ENCODE results near the gene HDAC9.

HDAC9 gene

GRCh38 chr7:18753972-18754610, 258.5 kb downstream of the HDAC9 start:
- no peak for DNase-seq

- DNase-seq: no peak
These were observed 259.2 kb downstream of the HDAC9 start for GRCh38 chr7:18754766-18755165.

GRCh38 chr7:18755793-18756192, 260.2 kb downstream of the HDAC9 start:
- no peak for DNase-seq

- no peak for DNase-seq
These were observed 261.0 kb downstream of the HDAC9 start for GRCh38 chr7:18756378-18757050.

GRCh38 chr7:18760046-18760445, 264.5 kb downstream of the HDAC9 start:
- DNase-seq: no peak

- no peak for DNase-seq
These were observed 265.3 kb downstream of the HDAC9 start for GRCh38 chr7:18760631-18761445.

- no peak for DNase-seq
These were observed 266.6 kb downstream of the HDAC9 start for GRCh38 chr7:18762189-18762588.

- DNase-seq: no peak
These were observed 272.7 kb downstream of the HDAC9 start for GRCh38 chr7:18768256-18768655.

- DNase-seq: no peak
These were observed 274.7 kb downstream of the HDAC9 start for GRCh38 chr7:18770154-18770811.

- no peak for DNase-seq
These were observed 275.3 kb downstream of the HDAC9 start for GRCh38 chr7:18770822-18771221.

GRCh38 chr7:18771834-18772566, 276.5 kb downstream of the HDAC9 start:
- DNase-seq: no peak

- no peak for DNase-seq
These were observed 277.0 kb downstream of the HDAC9 start for GRCh38 chr7:18772567-18772965.

GRCh38 chr7:18777314-18777713, 281.8 kb downstream of the HDAC9 start:
- no peak for DNase-seq

GRCh38 chr7:18778594-18778993, 283.0 kb downstream of the HDAC9 start:
- no peak for DNase-seq

- DNase-seq: no peak
These were observed 284.7 kb downstream of the HDAC9 start for GRCh38 chr7:18780266-18780665.

GRCh38 chr7:18780938-18781337, 285.4 kb downstream of the HDAC9 start:
- DNase-seq: no peak

- no peak for DNase-seq
These were observed 290.7 kb downstream of the HDAC9 start for GRCh38 chr7:18786196-18786727.

GRCh38 chr7:18786796-18787195, 291.2 kb downstream of the HDAC9 start:
- no peak for DNase-seq

GRCh38 chr7:18788026-18788425, 292.5 kb downstream of the HDAC9 start:
- DNase-seq: no peak

- no peak for DNase-seq
These were observed 297.5 kb downstream of the HDAC9 start for GRCh38 chr7:18792871-18793595.

GRCh38 chr7:18796216-18796615, 300.7 kb downstream of the HDAC9 start:
- DNase-seq: no peak

All from NCI-H1694 (cell line).